GM12878 (cell line): ENCODE data around the gene STARD3. TPM values are rescaled to one million over a fixed set of nuclear protein-coding genes. Genes with fewer than 3 reads are reported as not detected.

ENCODE experiments used
- ATAC-seq: fragments of 200-7000 bp; cut with Tn5 transposase; 3 replicates; pipeline ENCODE4 v1.9.1; 2020; ENCODE audit warnings: mild to moderate bottlenecking, moderate library complexity
- BruUV-seq: library from RNA; stranded (reverse); fragments of 400-500 nt; replicated peaks from 2 replicates; lab custom pipeline; 2021; lab: Mats Ljungman, UMichigan
- CTCF ChIA-PET: fragments of 300-600 bp; sonication (Branson Sonifier 250); formaldehyde crosslinking; extraction: SDS; loops from one replicate; lab custom pipeline; 2021; ENCODE audit warnings: inconsistent platforms; lab: Yijun Ruan, JAX
- POLR2A ChIA-PET: fragments of 350-600 bp; formaldehyde crosslinking; extraction: SDS; loops from one replicate; lab custom pipeline; 2021; ENCODE audit warnings: inconsistent platforms; lab: Charles Lee
- RAD21 ChIA-PET: fragments of 300-600 bp; sonication (Branson Sonifier 250); formaldehyde crosslinking; loops from one replicate; lab custom pipeline; 2023; ENCODE audit warnings: antibody characterized with exemption; ENCODE audit not compliant: unreplicated experiment; lab: Charles Lee
- SMC1A ChIA-PET: fragments of 300-600 bp; sonication (Branson Sonifier 250); formaldehyde crosslinking; loops from one replicate; lab custom pipeline; 2023; ENCODE audit not compliant: unreplicated experiment, uncharacterized antibody; lab: Charles Lee
- DNase-seq: peaks from one replicate; pipeline ENCODE4 v3.0.0-alpha.2; 2011; ENCODE audit warnings: low read depth, low spot score
- FAIRE-seq: peaks from 3 replicates; lab custom pipeline; 2011; peaks lifted over from hg19 to GRCh38; lab: Jason Lieb, UNC
- H2AFZ ChIP-seq: 2 replicates; pipeline ENCODE4 v1.6.0; 2011; ENCODE audit warnings: low read depth, low read length, control low read depth; ENCODE audit not compliant: control insufficient read depth
- H3K27ac ChIP-seq: 2 replicates; pipeline ENCODE4 v1.5.1; 2011; ENCODE audit warnings: control low read depth; ENCODE audit not compliant: control insufficient read depth, insufficient read depth
- H3K27me3 ChIP-seq, 2 experiments: replicated peaks in 1 of 2; 2 replicates each; pipeline versions ENCODE4 v1.6.0 to v1.6.1; 2011; ENCODE audit warnings: low read length in 1 of 2; ENCODE audit not compliant: control insufficient read depth in 2 of 2, insufficient read depth in 2 of 2
- H3K36me3 ChIP-seq, 2 experiments: 2 replicates each; pipeline ENCODE4 v1.5.1; 2011; ENCODE audit warnings: low read length in 1 of 2; ENCODE audit not compliant: control insufficient read depth in 2 of 2, insufficient read depth in 2 of 2
- H3K4me1 ChIP-seq: 2 replicates; pipeline ENCODE4 v1.6.1; 2011; ENCODE audit warnings: mild to moderate bottlenecking, low read length, moderate library complexity, mixed read lengths; ENCODE audit not compliant: control insufficient read depth, insufficient read depth
- H3K4me2 ChIP-seq: 2 replicates; pipeline ENCODE4 v1.6.0; 2011; ENCODE audit warnings: control low read depth; ENCODE audit not compliant: control insufficient read depth, insufficient read depth
- H3K4me3 ChIP-seq: fragments of 200-600 bp; sonication (generic); 2 replicates; pipeline ENCODE4 v1.5.1; 2016
- H3K79me2 ChIP-seq: 2 replicates; pipeline ENCODE4 v1.6.0; 2011; ENCODE audit warnings: low read length; ENCODE audit not compliant: control insufficient read depth, insufficient read depth
- H3K9ac ChIP-seq: 2 replicates; pipeline ENCODE4 v1.8.0; 2011; ENCODE audit warnings: low read length, control low read depth, mixed read lengths; ENCODE audit not compliant: control insufficient read depth, insufficient read depth
- H3K9me3 ChIP-seq: replicated peaks from 3 replicates; pipeline ENCODE4 v1.5.1; 2011; ENCODE audit warnings: mild to moderate bottlenecking, low read length; ENCODE audit not compliant: control insufficient read depth, insufficient read depth
- H4K20me1 ChIP-seq: 2 replicates; pipeline ENCODE4 v1.6.0; 2011; ENCODE audit not compliant: control insufficient read depth, insufficient read depth
- EP300 ChIP-seq, 2 experiments: fragments of 150-350 bp in 1 of 2; IDR thresholded peaks; 2 replicates each; pipeline ENCODE4 v1.6.1; 2011 to 2012; ENCODE audit warnings: low read depth in 2 of 2, low read length in 2 of 2, borderline replicate concordance in 1 of 2, improper control_type of control experiment in 1 of 2, inconsistent platforms in 1 of 2; ENCODE audit not compliant: control insufficient read depth in 1 of 2
- ESRRA ChIP-seq: IDR thresholded peaks from 2 replicates; pipeline ENCODE4 v1.6.1; 2012; ENCODE audit warnings: mild to moderate bottlenecking, low read length, improper control_type of control experiment
- GABPA ChIP-seq: IDR thresholded peaks from 2 replicates; pipeline ENCODE4 v1.6.1; 2014; ENCODE audit warnings: antibody characterized with exemption, low read depth, mild to moderate bottlenecking, inconsistent platforms
- MEF2B ChIP-seq: fragments of 450-650 bp; IDR thresholded peaks from 2 replicates; pipeline ENCODE4 v1.6.1; 2018; ENCODE audit warnings: mild to moderate bottlenecking, moderate library complexity; ENCODE audit not compliant: partially characterized antibody, poor library complexity, severe bottlenecking
- SREBF2 ChIP-seq: IDR thresholded peaks from 2 replicates; pipeline ENCODE4 v1.6.1; 2012; ENCODE audit warnings: mild to moderate bottlenecking, low read length
- WGBS: methylation state at CpG from one replicate; pipeline ENCODE4 v1.1.6; 2016; ENCODE audit warnings: low lambda C conversion rate; ENCODE audit not compliant: insufficient replicate concordance, insufficient coverage; ENCODE audit errors: missing lambda C conversion rate; 5-methylcytosine and 5-hydroxymethylcytosine counted together
- in situ Hi-C: fragments of 300-500 bp; cut with MboI; formaldehyde crosslinking; loops from 9 replicates; pipeline ENCODE4 v1.14.3; 2018; ENCODE audit warnings: mixed read lengths
- intact Hi-C: fragments of 100-400 bp; cut with micrococcal nuclease; formaldehyde crosslinking; loops from one replicate; pipeline ENCODE4 v1.14.2; 2022; ENCODE audit not compliant: unreplicated experiment
- polyA plus RNA-seq, 11 experiments: library from polyadenylated mRNA; depleted of rRNA in 4 of 11; unstranded in 6 of 11; stranded (reverse) in 5 of 11; fragments of >200 nt; fragmentation: Nextera tagmentation in 4 of 11; fragmentation: Illumina TruSeq in 1 of 11; extraction: Ambion mirVana in 4 of 11; extraction: Trizol in 1 of 11; gene quantifications; 1 replicate in 1 of 11; 2 replicates in 10 of 11; pipeline versions ENCODE4 v1.2.1 to v1.2.3, GENCODE V29; 2011 to 2016; ENCODE audit warnings: inconsistent platforms in 2 of 11, missing spikeins in 2 of 11, low read depth in 1 of 11
- total RNA-seq, 4 experiments: library from RNA; depleted of rRNA in 3 of 4; stranded (reverse); fragments of >200 nt in 3 of 4; fragmentation: Illumina TruSeq in 1 of 4; extraction: Trizol in 1 of 4; gene quantifications; 2 replicates each; pipeline versions ENCODE4 v1.2.1 to v1.2.3, GENCODE V29; 2013 to 2021
- TF ChIP-seq, protein P1 (sequence below): IDR thresholded peaks from 2 replicates; pipeline ENCODE4 v1.6.1; 2012; ENCODE audit warnings: low read depth, low read length, improper control_type of control experiment
- TF ChIP-seq, protein P2 (sequence below), 3 experiments: IDR thresholded peaks in 2 of 3; conservative IDR thresholded peaks in 1 of 3; 2 replicates each; pipeline ENCODE4 v1.5.1; 2011; ENCODE audit warnings: low read depth in 3 of 3, low read length in 3 of 3, mild to moderate bottlenecking in 3 of 3, control low read depth in 2 of 3, moderate library complexity in 2 of 3, inconsistent platforms in 1 of 3, mixed read lengths in 1 of 3; ENCODE audit not compliant: control insufficient read depth in 2 of 3, insufficient read depth in 1 of 3; ENCODE audit errors: extremely low read depth in 1 of 3
- TF ChIP-seq, protein P3 (sequence below): IDR thresholded peaks from 2 replicates; pipeline ENCODE4 v1.6.1; 2012; ENCODE audit warnings: mild to moderate bottlenecking, low read depth, low read length

The STARD3 gene
- total and polyA plus RNA-seq, 10 of the 15 experiments (the other 5 are each of a cell fraction or from before 2014, with no cell fraction given): 0.08 to 62.7 (median 27.5) TPM

DNA sequence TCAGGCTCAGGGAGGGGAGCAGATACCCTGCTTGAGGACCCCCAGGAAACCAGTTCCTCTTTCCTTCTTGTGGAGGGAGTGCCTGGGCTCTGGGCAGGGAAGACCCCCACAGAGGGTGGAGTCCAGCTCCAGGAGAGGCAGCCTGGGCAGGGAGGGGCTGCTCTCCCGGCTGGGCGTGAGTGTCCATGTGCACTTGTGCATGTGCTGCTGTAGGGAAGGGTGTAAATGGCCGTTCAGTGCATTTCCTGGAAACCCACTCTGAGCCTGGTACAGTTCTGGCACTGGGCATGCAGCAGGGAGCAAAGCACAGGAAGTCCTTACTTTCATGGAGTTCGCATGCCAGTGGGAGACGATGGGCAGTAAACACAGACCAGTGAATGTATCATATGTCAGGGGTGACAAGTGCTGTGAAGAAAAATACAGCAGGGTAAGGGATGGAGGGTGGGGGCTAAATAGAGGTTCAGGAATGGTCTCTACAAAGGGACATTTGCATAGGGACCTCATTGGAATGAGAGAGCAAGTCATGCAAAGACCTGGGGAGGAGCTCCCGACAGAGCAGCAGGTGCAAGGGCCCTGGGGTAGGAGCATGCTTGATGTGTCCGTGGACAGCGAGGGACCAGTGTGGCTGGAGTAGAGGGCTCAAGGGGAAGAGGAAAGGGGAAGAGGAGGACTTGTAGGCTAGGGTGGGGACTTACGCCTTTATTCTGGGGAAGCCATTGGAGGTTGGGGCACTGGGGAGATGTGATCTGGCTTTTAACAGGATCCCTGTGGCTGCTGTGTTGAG, 5.5 kb downstream of the STARD3 start:
- intact Hi-C loops (no loop called here), in situ Hi-C loops (no loop called here)
- H2AFZ ChIP-seq: no peak overlapping the region
- H3K4me1 ChIP-seq: peaks cover 14% of the 10 kb centered on the region
- SMC1A ChIA-PET: interaction anchor here (1.1 kb wide), 1 partner anchor 19 kb away, joined by 3 read pairs; no protein-coding TSS in a partner anchor
- H4K20me1 ChIP-seq: peaks cover 3% of the 10 kb centered on the region; the same call in 1 of the 2 replicates
- no peak for ATAC-seq
- no peak overlapping the region for H3K27ac ChIP-seq
- no peak overlapping the region for H3K9ac ChIP-seq
- RAD21 ChIA-PET: no interaction called here
- POLR2A ChIA-PET: no interaction called here
- no peaks in the 10 kb centered on the region for H3K27me3 ChIP-seq
- no peaks in the 10 kb centered on the region; a peak in 2 of 4 replicates for H3K36me3 ChIP-seq
- H3K79me2 ChIP-seq: peaks cover 34% of the 10 kb centered on the region
- CTCF ChIA-PET: interaction anchor here (0.6 to 15.5 kb wide), 3 partner anchors 12 to 26 kb away, joined by 3 to 225 read pairs (median 14); partner anchors contain the start of gene PNMT
- no peak overlapping the region for H3K4me2 ChIP-seq
- BruUV-seq: no TSS peak
- WGBS: 92% methylated on average over 9 of the region's 9 CpGs
- H3K4me3 ChIP-seq: no peak overlapping the region
- no peaks in the 10 kb centered on the region for H3K9me3 ChIP-seq
- no peak for DNase-seq
- no peak for FAIRE-seq
- TF ChIP-seq EP300 (IDR thresholded peaks at IDR 0.05; ENCODE audit: borderline replicate concordance in 1 of 2, control insufficient read depth in 1 of 2, low read depth in 2 of 2, low read length in 2 of 2) (no peak), GABPA (no peak), SREBF2 (no peak), MEF2B (no peak), ESRRA (no peak)
- TF ChIP-seq, protein P1, sequence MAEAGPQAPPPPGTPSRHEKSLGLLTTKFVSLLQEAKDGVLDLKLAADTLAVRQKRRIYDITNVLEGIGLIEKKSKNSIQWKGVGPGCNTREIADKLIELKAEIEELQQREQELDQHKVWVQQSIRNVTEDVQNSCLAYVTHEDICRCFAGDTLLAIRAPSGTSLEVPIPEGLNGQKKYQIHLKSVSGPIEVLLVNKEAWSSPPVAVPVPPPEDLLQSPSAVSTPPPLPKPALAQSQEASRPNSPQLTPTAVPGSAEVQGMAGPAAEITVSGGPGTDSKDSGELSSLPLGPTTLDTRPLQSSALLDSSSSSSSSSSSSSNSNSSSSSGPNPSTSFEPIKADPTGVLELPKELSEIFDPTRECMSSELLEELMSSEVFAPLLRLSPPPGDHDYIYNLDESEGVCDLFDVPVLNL: no peak
- TF ChIP-seq, protein P2, sequence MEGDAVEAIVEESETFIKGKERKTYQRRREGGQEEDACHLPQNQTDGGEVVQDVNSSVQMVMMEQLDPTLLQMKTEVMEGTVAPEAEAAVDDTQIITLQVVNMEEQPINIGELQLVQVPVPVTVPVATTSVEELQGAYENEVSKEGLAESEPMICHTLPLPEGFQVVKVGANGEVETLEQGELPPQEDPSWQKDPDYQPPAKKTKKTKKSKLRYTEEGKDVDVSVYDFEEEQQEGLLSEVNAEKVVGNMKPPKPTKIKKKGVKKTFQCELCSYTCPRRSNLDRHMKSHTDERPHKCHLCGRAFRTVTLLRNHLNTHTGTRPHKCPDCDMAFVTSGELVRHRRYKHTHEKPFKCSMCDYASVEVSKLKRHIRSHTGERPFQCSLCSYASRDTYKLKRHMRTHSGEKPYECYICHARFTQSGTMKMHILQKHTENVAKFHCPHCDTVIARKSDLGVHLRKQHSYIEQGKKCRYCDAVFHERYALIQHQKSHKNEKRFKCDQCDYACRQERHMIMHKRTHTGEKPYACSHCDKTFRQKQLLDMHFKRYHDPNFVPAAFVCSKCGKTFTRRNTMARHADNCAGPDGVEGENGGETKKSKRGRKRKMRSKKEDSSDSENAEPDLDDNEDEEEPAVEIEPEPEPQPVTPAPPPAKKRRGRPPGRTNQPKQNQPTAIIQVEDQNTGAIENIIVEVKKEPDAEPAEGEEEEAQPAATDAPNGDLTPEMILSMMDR (IDR thresholded peaks at IDR 0.05 in 2 of 3, conservative IDR thresholded peaks at IDR 0.05 in 1 of 3; ENCODE audit: control insufficient read depth in 2 of 3, extremely low read depth in 1 of 3, insufficient read depth in 1 of 3, low read depth in 3 of 3, low read length in 3 of 3): no peak
- TF ChIP-seq, protein P3, sequence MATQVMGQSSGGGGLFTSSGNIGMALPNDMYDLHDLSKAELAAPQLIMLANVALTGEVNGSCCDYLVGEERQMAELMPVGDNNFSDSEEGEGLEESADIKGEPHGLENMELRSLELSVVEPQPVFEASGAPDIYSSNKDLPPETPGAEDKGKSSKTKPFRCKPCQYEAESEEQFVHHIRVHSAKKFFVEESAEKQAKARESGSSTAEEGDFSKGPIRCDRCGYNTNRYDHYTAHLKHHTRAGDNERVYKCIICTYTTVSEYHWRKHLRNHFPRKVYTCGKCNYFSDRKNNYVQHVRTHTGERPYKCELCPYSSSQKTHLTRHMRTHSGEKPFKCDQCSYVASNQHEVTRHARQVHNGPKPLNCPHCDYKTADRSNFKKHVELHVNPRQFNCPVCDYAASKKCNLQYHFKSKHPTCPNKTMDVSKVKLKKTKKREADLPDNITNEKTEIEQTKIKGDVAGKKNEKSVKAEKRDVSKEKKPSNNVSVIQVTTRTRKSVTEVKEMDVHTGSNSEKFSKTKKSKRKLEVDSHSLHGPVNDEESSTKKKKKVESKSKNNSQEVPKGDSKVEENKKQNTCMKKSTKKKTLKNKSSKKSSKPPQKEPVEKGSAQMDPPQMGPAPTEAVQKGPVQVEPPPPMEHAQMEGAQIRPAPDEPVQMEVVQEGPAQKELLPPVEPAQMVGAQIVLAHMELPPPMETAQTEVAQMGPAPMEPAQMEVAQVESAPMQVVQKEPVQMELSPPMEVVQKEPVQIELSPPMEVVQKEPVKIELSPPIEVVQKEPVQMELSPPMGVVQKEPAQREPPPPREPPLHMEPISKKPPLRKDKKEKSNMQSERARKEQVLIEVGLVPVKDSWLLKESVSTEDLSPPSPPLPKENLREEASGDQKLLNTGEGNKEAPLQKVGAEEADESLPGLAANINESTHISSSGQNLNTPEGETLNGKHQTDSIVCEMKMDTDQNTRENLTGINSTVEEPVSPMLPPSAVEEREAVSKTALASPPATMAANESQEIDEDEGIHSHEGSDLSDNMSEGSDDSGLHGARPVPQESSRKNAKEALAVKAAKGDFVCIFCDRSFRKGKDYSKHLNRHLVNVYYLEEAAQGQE: no peak
